ENCODE measurements around the gene MVK.

The MVK gene

DNA sequence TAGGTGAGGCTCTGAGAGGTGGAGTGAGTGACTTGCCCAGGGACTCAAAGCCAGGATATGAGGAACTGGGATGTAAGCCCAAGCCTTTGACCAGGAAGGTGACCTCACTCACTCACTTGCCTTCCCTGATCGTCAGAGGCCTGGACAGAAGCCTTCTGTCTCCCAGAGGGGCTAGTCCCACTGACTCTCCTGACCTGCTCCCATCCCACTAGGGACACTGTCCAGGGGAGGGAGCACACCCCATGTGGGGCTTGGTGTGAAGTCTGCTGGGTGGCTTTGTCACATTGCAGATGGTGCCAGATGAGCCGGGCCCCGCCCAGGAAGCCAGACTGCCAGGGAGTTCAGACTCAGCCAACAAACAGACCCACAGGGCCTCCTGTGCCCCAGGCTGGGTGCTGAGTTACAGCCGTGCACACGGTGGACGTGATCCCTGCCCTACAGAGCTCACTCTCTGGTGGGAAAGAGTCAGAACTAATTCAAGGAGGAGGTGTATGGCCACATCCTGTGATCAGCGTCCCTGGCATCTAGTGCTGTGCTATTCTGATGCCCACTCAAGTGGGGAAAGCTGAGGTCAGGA lies 28.6 kb upstream of the MVK start:
- in situ Hi-C loops (cut with MboI; ENCODE audit: low sequenced_read_pairs): no loop called here

- in situ Hi-C loops (cut with MboI; ENCODE audit: low sequenced_read_pairs): no loop called here
Measured at GRCh38 chr12:109545826-109546225, 27.8 kb upstream of the MVK start.

DNA sequence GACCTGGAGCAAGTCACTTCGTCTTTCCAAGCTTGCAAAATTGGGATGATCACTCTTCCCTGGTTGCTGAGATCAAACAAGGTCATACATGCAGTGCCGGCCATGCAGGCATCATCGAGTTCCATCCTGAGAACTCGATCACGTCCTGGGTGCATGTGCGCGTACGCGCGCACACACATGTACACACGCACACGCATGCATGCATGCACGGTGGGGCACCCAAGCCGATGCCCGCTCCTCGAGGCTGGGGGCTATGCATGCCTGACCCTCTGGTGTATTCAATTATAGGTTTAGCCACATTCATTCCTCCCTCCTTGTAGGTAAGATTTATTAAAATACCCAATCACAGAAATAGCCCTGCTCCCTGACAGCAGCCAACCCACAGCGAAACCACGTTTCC lies 26.3 kb upstream of the MVK start:
- in situ Hi-C loops (cut with MboI; ENCODE audit: low sequenced_read_pairs): no loop called here

DNA sequence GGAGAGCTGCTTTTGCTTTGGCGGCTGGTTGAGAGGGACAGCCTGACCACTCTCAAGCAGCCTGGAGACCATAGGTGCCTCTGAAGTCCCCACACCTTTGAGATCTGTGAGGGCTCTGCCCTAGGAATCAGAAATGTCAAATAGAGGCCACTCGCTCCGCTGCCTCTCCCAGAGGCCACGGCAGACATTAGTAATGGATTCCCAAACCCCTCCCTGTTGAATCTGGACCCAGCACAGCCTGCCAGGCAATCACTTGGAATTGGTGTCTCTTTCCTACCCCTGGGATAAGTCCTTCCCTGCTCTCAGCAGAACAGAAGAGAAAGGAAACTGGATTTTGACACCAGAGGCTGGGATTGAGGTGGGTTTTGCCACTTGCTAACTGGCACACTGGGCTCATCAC lies 25.3 kb upstream of the MVK start:
- in situ Hi-C loops (cut with MboI; ENCODE audit: low sequenced_read_pairs): no loop called here

DNA sequence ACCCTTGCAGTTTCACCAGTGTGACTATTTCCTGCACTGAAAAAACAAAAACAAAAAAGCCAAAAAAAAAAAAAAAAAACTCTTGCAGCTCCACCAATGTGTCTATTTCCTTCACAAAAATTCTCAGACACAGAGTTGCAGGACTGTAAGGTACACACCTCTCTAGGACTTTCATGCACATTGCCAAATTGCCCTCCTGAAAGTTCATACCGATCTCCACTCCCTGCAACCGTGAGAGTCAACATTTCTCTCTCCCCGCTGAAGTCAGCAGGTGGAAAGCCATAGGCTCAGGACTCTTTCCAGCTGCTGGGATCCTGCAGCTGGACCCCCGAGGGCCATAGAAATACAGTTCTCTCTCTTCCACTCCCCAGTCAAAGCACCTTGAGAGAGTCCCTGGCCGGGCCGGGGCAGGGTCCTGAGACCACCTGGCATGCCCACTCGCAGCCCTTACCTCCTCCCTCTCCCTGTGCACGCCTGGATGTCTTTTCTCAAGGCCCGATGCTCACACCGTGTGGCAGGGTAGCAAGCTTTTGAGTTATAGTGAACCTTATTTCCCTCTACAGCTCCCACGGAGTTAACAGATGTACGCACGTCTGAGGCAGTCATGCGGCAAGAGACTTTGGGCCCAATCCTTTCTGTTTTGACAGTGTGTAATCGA lies 23.9 kb upstream of the MVK start:
- in situ Hi-C loops (cut with MboI; ENCODE audit: low sequenced_read_pairs): no loop called here

- in situ Hi-C loops (cut with MboI; ENCODE audit: low sequenced_read_pairs): no loop called here
Measured at GRCh38 chr12:109550281-109550680, 23.3 kb upstream of the MVK start.

GRCh38 chr12:109551108-109551507 lies 22.5 kb upstream of the MVK start:
- in situ Hi-C loops (cut with MboI; ENCODE audit: low sequenced_read_pairs): no loop called here

DNA sequence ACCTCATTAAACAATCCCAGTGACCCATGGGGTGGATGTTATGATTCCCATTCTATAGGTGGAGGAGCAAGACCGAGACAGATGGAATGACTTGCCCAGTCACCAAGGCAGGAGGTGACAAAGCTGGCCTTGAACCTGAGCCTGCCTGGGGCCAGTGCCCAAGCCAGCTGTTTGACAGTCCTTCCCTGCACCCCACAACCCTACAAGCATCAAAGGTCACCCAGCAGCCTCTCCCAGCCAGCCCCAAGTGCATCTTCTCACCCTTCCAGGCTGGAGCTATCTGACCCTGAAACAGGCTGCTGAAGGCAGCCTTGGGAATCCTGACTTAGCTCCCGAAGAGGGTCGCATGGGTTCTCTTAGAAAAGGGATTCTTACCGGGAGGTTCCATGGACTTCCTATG lies 20.6 kb upstream of the MVK start:
- in situ Hi-C loops (cut with MboI; ENCODE audit: low sequenced_read_pairs): no loop called here

DNA sequence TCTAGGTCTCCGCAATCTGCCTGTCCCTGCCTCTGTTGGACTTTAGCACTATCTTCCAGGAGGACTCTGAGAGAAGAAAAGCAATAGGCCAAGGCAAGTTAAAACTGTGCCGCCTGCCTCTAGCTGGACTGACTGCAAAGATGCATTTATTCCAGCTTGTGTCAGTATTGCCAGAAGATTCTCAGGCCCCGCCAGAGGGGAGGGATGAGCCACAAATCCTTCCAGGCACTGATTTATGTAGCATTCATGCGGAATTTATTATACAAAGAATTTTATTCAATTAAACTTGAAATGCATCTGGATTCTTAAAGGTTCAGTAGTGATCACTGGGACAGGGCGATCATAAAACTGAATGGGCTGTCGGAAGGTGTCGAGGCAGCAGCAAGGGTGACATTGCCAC lies 20.1 kb upstream of the MVK start:
- in situ Hi-C loops (cut with MboI; ENCODE audit: low sequenced_read_pairs): no loop called here

DNA sequence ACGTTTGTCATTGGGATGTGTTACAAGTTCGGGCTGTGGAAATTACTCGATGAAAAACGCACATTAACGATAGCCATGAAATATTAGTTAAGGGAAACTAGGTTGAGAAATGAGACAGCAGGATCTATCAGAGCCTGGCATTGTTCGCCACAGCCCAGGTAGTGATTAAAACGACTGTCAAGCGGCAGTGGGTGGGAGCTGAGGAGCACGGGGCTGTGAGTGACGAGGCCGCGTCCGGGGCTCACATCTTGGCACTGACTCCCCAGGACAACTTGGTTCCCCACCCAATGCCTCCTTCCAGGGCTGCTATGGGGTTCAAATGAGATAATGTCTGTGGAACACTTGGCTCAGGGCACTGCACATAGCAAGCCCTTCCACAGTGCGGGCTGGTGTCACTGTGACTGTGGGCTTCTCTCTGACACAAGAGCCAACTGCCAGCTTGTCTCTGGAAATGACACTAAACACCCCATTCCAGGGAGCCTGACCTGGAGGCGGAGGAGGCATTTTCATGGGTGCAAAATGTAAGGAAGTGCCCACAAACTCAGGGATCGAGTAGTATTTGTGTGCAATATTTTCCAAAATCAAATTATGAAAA lies 19.6 kb upstream of the MVK start:
- in situ Hi-C loops (cut with MboI; ENCODE audit: low sequenced_read_pairs): no loop called here

DNA sequence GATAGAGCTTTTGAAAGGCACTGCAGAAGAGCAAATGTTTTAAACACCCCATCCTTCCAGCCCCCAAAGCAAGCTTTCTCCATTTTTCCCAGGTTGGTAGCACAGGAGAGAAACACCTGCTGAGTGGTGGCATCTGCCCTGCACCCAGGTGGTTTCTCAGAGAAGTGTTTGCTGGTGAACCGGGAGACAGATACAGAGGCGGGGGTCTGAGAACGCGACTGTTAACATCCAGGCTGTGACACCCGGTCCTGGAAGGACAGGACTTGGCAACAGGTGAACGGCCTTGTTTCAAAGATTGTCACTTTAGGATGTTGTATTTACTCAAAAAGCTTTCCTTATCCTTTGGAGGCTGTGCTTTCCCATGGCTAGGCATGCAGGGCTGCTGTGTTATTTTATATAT lies 18.8 kb upstream of the MVK start:
- in situ Hi-C loops (cut with MboI; ENCODE audit: low sequenced_read_pairs): no loop called here

DNA sequence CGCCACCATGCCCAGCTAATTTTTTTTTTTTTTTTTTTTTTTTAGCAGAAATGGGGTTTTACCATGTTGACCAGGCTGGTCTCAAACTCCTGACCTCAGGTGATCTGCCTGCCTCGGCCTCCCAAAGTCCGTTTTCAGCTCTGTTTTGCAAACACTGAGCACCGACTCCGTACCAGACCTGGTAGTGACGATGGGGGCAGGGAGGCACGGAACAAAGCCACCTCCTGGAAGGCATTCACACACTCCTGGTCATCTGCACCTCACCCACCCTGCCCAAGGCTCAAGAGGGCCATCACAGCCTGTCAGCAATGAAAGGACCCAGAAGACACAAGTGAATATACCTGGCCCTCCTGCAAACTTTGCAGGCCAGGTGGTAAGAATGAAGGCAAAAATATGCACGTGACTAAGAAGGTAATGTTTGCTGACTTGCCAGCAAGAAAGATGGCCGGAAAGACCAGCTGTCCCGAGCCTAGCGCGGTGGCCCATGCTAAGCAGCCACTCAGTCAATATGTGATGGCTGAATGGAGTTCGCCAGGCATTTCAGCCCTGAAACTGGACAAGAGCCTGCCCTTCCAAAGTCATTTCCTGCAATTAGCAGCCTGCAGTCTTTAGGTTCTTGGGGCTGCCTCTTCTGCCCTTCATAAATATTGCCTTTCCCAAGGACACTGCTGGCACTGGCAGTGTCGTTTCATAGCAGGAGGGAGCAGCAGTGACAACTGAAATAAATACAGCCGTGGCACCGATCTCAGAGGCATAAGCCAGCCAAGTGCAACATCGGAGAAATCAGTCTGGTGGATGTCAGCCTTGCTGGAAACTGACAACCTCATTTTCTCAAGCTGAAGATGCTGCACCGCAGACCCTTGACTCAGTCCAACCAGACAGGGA lies 17.9 kb upstream of the MVK start:
- in situ Hi-C loops (cut with MboI; ENCODE audit: low sequenced_read_pairs): no loop called here

GRCh38 chr12:109557200-109557599 lies 16.4 kb upstream of the MVK start:
- in situ Hi-C loops (cut with MboI; ENCODE audit: low sequenced_read_pairs): no loop called here

GRCh38 chr12:109557805-109558204 lies 15.8 kb upstream of the MVK start:
- in situ Hi-C loops (cut with MboI; ENCODE audit: low sequenced_read_pairs): no loop called here

DNA sequence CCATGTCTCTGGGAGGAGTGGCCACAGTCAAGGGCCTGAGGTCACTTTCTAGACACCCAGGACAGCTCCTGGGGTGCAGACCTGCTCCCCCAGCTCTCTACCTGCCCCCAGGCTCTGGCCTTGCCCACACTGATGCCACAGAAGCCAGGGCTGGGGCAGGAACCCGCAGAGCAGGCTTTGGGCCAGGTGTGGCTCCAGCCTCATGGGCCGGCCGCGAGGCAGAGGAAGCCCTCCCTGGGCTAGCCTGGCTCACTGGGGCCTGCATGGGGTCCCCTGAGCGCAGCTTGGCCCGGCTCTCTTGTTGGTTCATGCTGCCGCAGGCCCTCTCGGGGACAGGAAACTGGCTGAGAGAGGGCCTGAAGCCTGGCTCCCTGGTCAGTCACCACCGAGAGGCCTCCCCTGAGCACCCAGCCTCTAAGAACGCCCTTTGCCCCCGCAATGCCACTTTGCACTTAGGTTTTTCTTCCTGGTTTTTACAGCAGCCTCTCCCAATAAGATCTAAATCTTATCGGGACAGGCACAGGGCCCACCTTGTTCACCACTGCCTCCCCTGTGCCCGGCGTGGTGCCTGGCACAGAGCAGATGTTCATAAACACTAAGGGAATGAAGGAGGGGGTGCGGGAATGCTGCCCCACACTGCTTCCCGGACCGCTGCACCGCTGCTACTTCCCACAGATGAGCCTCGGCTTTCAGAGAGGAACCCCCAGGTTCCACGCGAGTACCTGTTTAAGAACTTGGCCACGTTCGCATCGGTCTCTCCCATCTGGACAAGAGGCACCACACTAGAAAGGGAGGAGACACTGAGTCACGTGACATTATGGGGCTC lies 15.0 kb upstream of the MVK start:
- in situ Hi-C loops (cut with MboI; ENCODE audit: low sequenced_read_pairs): no loop called here

DNA sequence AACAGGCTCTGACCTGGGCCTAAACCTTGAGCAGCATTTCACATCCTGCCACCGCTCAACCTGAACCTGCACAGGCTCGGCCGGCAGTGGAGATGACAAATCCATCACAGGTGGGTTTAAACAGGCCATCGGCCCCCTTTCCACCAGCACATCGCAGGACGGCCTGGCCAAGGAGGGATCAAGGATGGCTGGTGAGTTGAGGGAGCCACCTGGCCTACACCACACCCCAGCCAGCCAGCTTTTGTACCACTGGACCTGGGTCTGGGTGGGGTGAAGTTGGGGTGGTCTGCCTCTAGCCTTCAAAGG lies 14.4 kb upstream of the MVK start:
- in situ Hi-C loops (cut with MboI; ENCODE audit: low sequenced_read_pairs): no loop called here

DNA sequence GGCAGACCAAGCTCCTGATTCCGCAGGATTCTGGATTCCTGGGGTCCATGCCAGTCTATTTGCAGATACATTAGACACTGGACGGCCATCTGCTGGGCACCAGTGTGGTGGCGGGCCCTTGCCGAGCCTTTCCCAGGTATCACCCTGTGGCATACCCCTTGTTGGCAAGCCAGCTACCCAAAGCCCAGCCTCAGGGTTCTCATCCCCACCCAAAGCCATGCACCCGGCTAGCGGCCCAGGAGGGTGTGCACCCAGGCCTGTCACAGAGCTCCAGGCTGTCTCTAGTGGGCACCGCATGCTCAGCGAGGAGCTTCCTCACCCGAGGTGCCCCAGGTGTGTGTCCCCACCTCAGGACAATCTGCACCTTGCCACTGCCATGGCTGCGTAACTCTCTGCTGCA lies 14.0 kb upstream of the MVK start:
- in situ Hi-C loops (cut with MboI; ENCODE audit: low sequenced_read_pairs): no loop called here

DNA sequence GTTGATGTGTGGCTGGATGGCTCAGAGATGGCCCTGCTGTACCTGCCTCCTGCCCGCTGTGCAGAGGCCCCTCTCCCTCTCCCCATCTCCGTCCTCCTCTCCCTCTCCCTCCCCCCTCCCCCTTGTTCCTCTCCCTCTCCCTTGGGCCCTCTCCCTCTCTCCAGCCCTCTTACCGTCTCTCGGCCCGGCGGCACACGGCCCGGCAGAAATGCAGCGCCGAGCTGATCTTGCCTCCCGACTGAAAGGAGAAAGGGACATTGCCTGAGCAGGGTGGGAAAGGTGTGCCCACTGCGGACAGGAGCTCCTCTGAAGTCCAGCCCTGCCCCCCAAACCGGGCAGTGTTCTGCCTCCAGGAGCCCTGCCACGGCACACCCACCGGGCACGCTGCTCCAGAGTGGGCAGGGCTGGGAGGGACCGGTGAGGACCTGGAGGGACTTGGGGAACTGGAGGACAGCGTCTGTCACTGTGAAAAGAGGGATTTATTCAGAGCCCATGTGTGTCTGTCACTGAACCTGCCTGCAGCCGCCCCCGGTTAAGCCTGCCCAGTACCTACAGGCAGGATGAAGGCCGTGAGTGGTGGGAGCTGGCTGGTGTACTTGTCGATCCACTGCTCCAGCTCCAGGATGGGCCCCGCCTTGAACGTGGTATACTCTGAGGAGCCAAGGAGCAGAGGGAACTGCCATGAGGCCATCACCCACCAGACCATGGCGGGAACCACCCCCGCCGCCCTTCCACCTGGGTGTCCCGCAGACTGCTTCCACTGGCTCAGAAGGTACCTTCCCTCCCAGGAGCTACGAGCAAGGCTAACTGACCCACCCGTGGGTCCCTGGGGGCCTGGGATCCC lies 12.5 kb upstream of the MVK start:
- in situ Hi-C loops (cut with MboI; ENCODE audit: low sequenced_read_pairs): no loop called here

GRCh38 chr12:109561711-109562030 lies 11.9 kb upstream of the MVK start:
- in situ Hi-C loops (cut with MboI; ENCODE audit: low sequenced_read_pairs): no loop called here

DNA sequence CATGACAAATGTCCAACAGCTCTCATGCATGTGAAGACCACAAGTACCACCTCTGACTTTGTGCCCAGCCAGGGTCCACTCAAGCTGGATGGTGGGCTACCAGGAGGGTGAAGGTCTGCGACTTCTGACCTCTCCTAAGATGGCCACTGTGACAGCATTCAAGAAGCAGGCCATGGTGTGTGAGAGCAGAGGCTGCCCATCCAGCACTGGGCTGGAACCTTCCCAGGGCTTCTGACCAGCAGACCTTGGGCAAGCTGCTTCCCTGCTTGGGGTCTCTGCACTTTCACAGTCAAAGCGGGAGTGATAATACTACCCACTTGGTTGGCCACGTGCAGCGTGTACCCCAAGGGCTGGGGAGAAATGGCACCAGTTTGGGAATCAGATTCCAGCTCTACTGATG lies 10.7 kb upstream of the MVK start:
- in situ Hi-C loops (cut with MboI; ENCODE audit: low sequenced_read_pairs): no loop called here
